ENCODE data around the gene WDR1.
A peak's percentile ranks its signal among the peaks of the same experiment; 100 is the strongest.

The WDR1 gene

DNA sequence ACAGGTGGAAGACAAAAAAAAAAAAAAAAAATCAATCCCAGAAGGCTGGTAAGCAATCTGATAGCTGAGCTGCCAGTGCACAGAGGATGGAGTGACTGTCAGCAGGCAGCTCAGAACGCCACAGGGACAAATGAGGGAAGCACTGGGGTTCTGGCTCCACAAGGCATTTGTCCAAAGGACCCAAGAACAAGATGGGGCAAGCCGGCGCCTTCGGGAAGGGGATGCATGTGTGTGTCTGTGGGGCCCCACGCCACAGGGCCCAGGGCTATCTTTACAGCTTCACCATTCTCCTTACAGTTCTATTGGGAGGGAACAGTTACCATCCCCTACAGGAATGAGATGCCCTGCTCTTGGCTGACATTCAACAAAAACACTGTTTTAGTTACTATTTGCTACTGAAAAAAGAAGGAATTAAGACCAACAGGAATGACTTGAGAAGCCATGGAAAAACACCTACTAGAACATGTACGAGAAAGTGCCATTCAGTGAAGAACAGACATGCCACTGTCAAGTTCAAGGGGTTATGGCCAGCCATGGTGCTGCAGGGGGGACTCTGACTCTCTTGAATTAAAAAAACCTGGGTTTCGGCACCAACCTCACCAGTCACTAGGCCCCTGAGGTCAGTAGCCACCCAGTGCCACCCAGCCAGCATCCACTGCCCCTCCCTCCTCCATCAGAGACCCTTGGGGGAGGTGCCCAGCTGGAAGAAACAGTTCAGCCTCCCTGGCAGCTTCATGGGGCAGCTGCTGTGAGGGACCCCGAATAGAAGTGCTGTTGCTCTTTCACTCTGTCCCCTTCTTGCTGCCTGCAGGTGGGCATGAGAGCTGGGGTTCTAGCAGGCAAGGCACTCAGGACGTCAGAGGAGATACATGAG is 18.5 kb downstream of the WDR1 start:
- peak; percentile 63 for DNase-seq

DNA sequence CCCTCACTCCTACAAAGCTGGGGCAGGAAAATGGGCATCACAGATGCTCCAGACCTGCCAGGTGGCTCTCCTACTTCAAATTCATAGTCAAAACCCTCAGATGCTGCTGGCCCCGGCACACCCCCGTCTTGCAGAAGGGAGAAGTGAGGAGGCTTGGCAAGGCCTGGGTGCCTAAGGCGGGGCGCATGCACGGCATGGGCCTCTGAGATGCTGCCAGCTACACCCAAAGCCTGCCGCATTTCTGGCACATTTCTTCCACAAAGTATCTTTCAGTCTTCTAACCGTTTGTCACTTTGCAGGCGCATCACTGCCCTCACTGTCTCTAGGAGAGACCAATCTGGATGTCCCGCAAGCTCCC is 19.6 kb downstream of the WDR1 start:
- no peak for DNase-seq

DNA sequence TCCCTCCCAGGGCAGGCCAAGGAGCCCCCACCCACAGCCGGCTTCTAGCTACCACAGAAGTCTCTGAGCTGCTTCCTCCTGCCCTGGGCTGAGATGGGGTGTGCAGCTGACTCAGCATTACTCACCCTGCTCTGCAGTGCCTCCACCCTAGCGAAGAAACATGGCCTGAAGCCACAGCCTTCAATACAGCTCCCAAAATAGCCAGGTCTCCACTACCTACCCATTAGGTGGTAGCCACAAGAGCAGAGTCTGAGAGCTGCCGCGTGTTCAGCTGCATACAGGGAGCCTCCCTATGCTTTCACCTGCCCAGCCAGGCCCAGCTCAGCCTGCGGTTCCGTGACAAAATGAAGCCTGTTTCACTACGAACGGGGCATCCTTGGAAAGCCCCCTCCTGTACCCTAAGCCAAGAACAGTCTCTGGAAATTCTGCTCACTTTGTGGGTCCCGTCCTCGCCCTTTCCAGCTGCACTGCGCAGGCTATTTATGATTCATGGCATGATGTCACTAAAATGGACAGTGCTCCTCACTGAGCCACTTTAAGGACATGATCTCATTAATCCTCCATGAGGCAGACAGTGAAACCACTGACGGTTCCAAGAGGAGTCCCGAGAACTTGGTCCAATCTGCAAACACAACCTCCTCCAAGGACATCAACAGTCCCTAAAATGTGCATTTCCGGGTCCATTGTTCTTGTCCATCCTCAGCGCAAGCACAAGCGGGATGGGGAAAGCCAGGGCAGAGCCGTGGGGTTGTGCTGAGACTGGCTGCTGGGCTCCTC is 20.2 kb downstream of the WDR1 start:
- peak; percentile 91 for DNase-seq

DNA sequence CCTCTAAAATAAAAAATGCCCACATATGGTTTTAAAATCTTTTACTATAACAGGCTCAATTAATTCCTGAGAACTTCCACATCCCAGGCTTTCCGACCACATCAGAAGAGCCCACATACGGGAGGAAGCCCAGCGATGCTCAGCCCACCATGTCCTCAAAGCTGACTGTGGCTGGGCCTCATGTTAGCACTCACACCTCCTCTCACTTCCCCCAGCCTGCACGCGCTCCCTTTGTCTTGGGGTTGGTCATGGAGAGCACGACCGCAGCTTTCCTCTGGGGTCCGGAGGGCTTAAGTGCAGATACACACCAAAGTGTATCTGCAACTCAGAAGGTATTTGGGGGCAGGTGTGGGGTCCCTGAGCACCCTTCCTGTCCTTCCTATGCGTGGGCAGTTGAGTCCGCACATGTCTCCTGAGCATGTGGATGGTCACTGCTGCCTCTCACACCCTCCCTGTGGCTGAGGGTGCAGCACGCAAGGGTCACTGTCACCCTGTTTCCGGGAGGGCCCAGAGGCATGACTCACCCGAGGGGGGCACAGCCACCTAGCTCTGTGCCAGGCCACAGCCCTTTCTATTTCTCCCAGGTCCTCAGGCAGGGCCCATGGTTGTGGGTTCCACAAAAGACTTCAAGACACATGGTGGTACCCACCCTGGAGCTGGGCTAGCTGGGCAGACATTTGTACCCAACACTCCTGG is 21.2 kb downstream of the WDR1 start:
- no peak for DNase-seq

DNA sequence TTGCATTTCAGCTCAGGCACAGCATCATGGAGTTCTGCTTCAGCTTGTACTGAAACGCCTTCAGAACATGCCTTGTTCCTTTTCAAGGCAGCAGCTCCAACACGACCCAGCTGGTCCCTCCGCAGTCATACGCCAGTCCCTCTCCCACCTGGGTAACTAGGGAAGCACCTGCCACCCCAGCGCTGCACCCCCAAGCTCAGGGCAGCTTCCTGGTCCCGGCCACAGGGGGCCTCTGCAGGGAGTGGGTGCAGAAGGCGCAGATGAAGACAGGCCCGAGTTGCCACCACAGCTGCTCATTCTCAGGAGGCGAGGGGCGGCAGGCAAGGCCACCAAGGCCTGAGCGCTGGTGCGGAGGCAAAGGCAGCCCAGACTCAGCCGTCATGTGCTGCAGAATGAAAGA is 21.8 kb downstream of the WDR1 start:
- DNase-seq = no peak

DNA sequence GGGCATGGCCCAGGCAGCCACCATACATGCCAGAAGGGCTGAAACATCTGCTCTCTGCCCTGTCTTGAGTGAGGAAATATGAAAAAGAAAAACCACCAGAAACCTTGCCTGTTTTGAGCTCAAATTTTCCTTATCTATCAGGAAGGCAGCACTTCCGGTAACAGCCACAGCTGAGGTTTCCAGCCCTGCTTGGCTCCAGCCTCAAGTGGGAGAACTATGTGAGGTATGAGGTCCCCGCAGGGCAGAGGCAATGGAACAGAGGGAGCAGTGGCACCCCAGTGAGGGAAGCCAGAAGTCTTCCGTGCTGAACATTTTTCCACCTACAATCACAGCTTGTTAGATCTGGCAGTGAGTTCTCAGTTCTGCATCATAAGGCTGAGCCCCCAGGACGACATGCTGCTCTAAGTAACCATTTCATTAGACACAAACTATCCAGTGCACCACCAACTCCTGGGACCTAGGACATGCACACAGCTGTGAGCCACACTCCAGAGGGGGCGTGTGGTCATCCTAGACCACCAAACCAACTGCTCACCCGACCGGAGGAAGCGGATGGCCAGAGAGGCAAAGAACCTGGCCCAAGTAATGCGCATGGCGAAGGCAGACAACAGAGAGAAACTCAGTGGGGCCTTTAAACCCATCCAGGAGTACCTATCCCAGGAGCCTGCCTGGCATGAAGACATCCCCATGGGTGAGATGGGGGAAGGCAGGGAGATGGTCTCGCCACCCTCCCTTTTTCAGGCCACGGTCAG is 22.6 kb downstream of the WDR1 start:
- peak; percentile 97 for DNase-seq

DNA sequence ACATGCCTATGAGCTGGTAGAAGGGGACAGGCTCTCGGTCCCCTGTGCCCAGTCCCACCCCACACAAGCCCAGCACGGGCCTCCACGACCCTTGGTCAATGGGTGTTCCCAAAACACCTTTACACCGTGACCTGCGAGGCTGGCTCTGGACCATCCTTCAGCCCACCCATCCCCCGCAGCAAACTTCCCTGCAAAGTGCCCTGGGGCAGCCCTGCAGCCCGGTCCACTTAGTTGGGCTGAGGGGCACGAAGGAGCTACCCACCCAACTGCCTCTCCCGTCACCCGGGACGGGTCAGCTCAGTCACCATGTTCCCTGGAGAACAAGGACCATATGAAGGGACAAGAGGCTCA is 23.4 kb downstream of the WDR1 start:
- DNase-seq = no peak

DNA sequence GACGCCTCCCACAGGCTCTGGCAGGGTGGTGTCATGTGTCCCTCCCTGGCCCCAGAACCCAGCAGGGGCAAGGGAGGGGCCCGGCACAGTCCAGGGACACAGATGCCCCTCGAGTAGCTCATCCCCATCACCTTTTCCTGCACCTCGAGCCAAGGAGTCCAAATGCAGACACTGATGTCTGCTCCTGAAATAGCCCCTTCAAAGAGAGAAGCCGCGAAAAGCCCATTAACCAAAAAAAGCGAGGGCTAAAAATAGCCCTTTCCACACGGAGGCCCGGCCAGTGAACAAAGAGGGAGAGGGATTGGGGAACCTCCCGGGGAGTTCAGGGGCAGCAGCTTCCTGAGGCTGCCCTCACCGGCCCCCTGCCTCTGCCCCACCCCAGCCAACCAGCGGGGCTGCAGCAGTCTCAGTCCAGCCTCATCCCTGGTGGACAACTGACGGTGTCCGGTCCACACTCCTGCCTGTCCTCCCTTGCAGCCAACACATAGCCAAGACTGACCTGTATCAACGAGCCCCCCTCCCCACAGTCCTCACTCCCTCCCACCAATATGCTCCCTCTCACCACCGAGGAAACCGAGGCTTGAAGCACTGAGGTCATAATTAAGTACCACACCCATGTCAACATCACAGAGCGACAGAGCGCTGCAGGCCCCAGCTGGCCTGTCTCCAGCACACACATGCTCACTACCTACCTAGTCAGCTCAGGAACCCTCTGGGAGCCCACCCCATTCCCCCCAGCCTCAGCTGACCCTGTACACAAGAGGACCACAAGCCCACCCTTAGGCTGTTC is 23.9 kb downstream of the WDR1 start:
- no peak for DNase-seq

DNA sequence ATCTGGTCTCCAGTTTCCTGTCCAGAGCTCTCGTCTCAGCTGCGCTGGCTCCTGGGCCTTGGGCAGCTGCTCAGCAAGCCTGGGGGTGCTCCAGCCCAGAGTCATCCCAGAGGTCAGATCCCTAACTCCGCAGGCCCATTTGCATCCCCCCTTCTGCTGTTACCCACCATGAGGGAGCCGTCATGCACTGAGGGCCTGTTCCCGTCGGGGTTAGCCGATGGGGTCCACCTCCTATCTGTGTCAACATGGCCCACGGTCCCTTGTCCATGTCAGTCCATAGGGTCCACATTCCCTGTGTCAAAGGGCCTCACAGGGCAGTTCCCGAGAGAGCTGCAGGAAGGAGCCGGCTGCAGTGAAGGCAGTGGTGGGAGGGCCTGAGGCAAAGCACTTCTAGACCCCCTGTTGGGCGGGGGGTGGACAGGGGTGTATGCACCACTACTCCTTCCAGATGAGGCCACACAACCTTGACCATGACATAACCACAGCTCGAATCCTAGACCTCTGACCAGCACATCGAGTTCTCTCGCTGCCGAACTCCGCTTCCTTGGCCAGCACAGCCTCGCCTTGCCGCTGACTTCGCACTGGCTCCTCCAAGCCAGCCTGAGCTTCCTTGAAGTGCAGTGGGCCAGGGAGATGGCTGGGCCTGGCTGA is 24.9 kb downstream of the WDR1 start:
- DNase-seq = no peak

DNA sequence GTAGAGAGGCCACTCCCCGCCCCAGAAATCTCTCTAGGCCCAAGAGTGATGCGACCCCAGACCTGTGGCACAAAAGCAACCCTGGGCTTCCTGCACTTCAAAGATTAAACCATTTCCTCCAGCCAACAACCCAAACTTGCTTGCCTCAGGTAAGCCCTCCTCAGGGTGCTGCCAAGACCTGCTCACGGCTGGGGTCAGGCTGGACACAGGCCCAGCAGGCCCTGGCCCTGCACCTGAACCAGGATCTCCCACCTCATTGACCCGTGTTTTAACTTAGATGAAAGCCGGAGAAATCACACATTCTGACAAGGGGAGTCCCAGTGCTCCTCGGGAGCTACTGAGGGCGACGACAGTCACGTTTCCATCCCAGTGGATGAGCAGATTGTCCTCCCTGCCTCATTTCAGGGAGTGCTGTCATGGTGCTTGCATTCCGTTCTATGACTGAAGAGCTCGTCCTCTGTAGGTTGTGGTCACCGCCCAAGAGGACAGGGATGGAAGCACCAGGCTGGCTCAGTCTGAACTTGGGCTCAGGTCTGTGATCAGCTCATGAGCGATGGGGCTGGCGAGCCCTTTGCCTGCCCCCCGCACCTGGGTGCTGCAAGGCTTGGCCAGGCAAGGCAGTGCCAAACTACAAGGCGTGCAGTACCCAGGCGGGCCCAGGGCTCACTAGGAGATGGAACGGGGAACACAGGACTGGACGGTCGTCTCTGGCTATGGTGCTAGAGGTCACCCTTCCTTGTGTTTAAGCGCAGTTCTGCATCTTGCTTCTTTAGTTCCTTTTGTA is 25.9 kb downstream of the WDR1 start:
- no peak for DNase-seq

DNA sequence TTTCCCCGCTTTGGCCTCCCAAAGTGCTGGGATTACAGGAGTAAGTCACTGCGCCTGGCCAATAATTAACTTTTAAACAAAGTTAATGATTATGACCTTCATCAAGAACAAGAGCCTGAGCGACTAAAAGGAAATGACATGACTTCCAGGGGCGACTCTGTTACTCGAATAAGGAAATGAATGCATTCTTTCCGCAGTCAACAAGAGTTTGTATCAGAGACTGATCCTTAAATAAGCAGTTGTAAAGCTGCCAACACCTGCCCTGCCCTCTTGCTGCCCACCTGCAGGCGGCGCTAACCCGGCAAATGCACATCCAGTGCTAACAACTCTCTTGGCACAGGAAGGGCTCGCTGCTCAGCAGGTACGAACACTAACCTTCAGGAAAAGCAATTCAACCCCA is 27.3 kb downstream of the WDR1 start:
- DNase-seq = no peak

DNA sequence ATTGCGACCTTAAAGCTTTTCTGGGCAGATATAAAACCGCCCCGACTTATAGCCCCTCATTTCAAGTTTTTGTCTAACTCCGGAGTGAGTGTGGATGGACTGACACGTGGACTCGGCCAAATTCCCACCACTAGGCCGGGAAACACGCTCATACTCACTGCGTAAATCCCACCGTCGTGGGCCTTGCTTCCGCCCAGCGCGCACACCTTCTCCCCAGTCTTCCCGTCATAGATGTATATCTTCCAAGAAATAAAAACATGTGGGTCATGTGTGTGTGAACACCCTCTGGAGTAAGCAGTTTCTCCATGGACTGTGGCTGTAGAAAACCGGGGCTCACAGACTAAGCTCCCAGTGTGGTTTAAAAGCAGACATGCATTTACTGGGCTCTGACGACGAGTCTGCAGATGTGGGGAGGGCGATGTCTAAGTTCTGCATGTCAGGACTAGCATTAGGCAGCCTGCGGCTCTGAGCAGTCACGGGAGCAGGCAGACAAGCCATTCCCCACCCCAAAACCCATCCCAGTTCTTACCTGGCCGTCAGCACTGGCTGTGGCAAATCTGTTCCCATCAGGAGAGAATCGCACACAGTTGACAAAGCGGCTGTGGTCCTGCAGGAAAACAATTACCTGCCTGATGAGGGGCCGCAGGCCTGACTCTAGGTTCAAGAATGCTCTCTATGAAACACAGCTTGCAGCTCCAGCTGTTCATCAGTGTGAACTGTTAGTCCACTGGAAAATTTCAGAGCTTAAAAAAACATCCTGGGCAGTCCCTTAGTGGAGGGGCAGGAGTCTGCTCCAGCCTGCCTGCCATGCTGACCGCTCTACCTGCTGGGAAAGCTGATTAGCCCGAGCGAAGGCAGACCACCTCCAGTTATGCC is 28.2 kb downstream of the WDR1 start:
- no peak for DNase-seq

DNA sequence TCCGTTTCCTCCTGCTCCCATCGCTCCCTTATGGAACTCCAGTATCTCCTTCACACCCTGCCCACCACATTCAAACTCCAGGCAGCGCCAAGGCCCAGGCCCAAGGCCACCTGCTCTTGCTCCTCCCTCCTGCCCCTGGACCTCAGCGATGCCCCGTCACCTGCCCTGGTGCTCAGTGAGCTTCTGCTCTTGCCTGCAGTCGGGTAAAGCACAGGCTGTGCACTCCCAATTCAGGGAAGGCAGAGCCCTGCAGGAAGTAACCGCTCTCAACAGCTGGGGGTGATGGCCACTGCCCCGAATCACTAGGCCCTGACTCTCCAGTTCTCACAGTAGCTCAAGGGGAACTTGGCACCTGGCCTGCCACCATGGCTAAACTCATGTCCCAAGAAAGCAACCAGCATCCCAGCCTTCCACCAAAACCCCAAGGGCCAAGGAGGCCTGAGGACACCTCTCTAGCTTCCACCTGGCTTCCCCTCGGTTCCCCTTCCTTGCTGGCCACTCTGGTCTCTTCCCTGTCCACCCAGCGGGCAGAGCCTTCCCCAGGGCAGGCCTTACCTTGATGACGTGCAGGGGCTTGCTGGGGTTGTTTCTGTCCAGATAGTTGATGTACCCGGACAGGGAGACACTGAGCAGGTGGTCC is 29.3 kb downstream of the WDR1 start:
- DNase-seq = no peak

DNA sequence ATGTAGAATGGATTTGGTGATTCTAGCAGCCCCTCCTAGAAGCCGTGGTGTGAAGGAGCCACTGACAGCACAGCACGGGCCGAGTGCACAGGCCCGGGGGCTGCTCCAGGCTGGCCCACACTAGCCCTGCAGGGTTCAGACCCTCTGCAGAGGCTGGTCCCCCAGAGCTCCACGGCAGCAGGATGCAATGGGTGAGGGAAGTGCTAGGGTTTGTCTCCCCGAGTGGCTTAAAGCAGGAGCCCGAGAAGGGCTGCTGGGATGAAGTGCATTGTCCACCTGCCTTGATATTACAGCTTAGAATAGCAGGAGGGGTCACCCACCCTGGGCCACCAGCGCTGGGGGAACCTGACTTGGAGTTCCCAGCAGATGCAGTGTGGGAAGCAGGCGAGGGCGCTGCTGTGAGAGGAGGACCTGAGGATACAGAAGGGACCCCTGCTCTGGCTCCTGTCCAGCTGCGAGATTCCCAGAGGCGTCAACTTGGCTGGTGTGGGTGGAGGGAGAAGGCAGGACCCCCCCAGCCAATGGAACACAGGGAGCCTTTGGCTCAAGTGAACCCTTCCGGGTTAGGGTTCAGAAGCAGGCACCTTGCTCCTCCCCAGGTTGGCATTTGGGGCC is 30.0 kb downstream of the WDR1 start:
- DNase-seq = no peak

DNA sequence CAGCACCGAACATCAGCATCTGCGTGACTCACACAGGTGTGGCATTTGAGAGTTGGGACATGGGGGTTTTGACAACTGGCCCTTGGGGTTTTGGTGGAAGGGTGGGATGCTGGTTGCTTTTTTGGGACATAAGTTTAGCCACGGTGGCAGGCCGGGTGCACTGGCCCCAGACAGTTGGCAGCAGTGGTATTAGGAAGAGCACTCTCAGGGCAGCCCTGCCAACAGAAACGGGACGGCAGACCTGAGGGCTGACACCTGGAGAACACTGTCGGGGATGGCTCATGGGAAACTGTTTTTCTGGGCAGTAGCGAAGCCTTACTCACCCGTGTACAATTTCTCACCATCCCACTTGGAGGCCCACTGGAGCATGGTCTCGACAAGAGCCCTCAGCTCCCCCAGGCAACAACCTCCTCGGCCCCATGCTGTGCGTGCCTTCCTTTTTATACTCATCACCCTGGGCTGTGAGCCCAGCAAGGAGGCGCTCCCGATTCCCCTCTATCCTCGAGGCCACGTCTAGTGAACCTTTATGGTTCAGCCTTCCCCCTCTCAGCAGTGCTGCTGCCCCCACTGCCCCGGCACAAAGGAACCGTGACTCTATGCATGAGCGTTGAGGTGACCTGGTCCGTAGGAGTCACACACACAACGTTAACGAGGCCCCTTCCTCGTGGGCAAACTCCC is 30.6 kb downstream of the WDR1 start:
- DNase-seq = no peak

DNA sequence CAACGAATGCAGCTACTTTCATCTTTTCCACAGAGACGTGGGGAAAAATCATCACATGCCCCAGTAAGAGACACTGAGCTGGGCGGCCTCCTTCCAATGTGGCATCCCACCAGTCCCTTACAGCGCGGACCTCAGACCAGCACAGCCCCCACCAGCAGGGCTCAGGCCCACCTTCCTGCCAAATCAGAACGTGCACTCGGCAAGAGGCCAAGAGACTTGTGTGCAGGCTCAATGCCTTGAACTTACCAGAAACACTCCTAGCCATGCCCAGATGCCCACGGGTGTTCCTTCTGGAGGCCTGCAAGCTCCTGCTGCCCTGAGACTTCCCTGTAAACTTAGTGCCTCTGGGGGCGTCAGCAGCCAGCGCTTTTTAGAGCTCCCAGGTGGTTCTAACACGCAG is 31.2 kb downstream of the WDR1 start:
- DNase-seq = no peak

DNA sequence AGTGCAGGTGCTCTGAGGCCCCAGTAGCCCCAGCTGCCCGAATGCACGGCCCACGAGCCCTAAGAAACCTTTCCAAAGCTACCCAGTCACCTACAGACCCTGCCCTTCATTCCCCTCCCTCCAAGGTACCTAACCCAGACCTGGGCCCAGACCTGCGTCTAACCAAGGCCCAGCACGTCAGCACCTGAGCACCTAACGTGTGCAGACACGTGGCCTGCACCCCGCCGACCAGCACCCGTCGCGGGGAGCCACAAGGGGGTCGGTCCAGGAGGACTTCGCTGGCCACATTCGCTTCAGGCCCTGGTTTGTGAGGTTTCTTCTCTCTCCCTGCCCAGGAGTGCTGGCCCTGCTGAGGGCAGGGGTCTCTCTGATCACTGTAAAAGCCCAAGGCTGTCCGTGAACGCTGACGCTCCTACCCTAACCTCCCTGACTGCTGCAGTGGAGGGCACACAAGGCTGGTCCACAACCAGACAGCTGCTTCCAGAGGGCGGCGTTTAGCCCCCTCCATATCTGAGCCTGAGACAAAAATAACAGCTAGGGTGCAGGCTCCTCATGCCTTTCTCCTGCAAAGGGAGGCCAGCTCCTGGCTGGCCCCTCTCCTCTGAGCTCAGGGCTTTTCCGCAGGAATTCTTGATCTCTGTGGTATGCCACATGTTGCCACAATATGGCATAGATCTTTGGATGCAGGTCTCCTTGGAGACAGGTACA is 31.8 kb downstream of the WDR1 start:
- DNase-seq = no peak
